HG03565 (cell line): ENCODE measurements around the gene HPSE2.
"Not testable (repeated sequence)": the region's sequence is repeated elsewhere in the genome, so short reads cannot be mapped to it uniquely, and the experiment has no call there.

ENCODE experiments used
- ATAC-seq: cut with Tn5 transposase; IDR thresholded peaks from one replicate; pipeline ENCODE4 v1.9.1; 2021; ENCODE audit warnings: mild to moderate bottlenecking, moderate library complexity; ENCODE audit not compliant: unreplicated experiment

Gene HPSE2

DNA sequence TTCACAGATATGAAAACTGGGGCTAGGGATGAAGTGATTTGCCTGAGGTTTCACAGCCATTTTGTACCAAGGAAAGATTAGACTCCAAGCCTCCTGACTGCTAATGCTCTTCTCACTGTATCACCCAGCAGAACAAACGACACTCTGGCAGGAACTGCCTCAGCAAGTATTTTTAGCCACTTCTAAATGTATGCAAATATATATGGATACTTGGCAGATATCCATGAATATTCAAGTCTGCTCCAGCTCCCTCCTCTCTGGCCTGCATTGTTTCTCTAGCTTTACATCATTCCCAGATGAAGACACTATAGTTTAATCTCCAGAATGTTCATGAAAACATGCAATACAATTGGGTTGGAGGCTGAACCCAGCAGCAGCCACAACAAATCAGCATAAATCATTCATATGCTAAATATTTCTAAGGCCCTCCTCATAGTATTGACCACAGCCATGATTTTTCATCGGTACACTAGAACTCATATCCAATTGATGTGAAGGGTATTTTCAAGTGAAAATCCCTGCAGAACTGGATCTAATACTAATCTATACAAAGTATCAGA lies 65.5 kb downstream of the HPSE2 start:
- no peak for ATAC-seq

DNA sequence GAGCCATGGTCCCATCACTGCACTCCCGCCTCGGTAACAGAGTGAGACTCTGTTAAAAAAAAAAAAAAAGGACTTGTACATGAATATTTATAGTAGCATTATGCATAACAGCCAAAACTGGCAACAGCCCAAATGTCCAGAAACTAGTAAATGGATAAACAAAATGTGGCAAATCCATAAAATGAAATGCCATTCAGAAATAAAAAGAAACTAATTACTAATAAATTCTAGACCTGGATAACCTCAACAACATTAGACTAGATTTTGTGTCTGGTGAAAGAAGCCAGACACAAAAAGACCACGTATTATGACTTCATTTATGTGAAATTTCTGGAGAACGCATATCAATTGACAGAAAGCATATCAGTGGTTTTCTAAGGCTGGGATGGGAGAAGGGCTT lies 74.5 kb downstream of the HPSE2 start:
- no peak for ATAC-seq

DNA sequence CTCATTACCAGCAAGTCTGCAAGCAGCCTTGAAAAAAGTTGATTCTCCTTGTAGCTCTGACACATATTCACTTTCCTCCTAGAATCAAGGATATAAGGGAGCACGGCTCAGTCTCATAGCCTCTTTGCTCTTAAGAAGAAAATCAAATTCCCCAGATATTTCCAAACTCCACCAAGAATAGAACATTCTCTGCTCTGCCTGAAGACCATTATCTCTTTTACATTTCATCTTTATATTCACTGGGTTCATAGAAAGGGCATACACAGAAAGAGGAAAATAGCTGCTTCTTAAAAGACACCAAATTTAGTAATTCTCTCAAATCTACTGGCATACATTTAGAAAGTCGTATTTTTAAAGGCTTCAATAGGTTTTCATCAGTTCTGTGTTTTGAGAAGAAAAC lies 92.0 kb downstream of the HPSE2 start:
- no peak for ATAC-seq

DNA sequence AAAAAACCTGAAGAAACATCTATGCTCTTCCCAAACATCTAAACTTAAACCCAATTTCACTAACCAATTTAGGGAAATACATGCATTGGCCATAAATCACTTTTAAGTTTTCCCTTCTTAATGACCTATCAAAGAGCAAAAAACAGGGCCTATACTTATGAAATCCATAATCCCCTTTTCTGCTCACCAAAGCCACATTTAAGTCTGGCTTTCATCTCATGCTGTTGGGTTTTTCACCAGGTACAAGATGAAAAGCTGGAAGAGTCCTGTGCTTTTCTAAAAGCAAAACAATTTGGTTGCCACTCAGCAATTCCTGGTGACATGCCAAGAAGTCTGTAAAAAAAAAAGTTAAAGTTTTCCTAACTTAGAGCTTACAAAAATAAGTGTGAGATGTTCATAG lies 92.6 kb downstream of the HPSE2 start:
- no peak for ATAC-seq

DNA sequence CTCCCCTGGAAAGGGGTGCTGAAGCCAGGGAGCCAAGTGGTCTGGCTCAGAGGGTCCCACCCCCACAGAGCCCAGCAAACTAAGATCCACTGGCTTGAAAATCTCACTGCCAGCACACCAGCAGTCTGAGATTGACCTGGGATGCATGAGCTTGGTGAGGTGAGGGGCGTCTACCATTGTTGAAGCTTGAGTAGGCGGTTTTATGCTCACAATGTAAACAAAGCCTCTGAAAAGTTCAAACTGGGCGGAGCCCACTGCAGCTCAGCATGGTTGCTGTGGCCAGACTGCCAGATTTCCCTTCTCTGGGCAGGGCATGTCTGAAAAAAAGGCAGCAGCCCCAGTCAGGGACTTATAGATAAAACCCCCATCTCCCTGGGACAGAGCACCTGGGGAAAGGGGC lies 102.8 kb downstream of the HPSE2 start:
- not testable (repeated sequence) for ATAC-seq

DNA sequence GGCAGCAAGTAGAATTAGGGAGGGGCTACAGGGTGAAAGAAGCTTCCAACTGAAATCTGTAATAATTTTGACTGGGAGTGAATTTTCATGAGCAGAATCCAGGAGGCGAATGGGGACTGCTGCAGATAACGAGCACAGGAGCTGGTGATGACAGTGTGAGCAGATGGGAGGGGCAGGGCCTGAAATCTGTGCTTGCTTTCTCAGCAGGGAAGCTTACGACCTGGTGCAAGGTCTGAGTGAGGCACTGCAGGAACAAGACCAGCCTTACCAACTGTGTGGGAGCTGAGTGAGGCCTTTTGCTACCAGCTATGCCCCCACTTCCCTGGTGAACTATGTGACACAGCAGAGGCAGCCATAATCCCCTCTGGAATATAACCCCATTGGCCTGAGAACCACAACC lies 109.8 kb downstream of the HPSE2 start:
- ATAC-seq = no peak

DNA sequence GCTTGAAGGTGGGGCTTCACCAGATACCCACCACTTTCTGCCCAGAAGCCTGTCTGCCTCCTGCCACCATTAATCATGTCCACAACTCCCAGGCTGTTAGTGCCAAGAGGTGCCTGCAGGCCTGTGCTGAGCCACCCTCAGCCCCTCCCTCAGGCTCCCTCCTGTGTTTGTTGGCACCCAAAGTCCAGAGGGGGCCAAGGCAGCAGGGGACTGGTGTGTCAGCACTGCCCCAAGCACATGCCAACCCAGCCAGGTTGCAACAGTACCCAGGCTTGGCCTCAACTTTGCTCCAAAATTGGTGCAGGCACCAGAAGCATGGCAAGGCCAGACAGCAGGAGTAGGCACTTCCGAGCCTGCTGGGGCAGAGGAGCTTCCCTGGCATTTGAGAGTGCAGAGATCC lies 111.3 kb downstream of the HPSE2 start:
- no peak for ATAC-seq

DNA sequence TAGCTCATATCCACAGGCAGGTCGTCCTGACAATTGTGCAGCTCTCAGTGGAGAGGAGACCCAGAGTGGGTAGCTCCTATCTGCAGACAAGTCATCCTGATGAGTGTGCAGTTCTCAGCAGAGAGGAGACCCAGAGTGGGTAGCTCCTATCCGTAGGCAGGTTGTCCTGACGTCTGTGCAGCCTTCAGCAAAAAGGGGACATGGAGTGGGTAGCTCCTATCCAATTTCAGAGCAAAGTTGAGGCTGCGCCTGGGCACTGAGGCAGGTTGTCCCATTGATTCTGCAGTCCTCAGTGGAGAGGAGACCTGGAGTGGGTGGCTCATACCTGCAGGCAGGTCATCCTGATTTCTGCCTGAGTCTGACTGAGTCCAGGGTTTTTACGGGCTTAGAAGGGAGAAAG lies 111.8 kb downstream of the HPSE2 start:
- ATAC-seq = no peak

DNA sequence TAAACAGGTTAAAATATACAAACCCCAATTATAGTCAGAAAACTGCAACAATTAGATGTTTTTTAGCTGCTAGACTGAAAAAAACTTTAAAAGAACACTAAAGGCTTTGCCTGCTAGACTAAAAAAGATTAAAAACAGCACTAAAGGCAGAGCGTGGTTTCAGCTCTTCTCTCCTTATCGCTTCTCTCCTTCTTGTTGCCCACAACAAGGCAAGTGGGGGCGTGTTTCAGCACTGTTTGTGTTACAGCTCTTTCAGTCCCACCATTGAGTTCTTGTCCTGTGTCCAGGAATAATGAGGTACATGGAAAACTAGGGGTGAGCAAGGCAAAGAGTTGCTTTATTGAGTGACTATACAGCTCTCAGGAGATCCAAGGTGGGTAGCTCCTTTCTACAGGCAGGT lies 112.3 kb downstream of the HPSE2 start:
- no peak for ATAC-seq

DNA sequence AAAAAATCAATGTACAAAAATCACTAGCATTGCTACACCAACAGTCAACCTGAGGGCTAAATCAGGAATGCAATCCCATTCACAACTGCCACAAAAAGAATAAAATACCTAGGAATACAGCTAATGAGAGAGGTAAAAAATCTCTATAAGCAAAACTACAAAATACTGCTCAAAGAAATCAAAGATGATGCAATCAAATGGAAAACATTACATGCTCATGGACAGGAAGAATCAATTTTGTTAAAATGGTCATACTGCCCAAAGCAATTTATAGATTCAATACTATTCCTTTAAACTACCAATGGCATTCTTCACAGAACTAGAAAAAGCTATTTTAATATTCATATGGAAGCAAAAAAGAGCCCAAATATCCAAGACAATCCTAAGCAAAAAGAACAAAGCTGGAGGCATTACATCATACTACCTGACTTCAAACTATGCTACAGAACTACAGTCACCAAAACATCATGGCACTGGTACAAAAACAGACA lies 116.3 kb downstream of the HPSE2 start:
- no peak for ATAC-seq

DNA sequence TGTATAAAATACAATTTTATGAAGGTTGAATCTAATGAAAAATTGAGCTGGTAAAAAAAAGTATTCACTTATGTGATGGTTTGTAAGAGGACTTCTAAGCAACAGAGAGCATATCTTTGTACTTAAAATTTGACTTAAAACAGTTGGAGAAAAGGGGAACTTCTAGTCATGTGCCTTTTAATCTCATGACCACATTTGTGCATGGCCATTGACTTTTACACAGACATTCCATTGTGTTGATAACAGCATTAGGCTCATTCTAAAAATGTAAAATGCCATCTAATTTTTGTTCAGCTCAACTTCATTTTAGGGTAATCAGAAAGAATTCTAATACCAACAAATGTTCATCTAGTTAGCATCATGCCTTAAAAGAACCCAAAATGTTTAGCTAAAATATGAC lies 119.9 kb downstream of the HPSE2 start:
- ATAC-seq = no peak

DNA sequence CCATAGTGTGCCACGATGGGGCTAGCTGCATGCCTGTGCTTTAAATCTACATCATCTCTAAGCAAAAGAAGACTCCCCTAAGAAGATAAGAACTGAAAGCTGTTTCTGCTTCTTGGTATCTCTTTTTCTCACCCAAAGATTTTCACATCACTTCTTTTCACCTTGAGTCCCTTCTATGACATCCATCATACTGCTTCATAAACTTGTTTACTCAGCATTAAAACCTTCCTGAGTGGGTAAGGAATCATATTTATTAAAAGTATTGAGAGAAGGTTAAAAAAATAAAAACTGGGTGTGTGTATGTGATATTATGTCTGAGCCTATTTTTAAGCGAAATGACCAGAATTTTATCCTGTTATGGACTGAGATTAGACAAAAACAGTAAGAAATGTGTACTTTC lies 150.3 kb downstream of the HPSE2 start:
- no peak for ATAC-seq

DNA sequence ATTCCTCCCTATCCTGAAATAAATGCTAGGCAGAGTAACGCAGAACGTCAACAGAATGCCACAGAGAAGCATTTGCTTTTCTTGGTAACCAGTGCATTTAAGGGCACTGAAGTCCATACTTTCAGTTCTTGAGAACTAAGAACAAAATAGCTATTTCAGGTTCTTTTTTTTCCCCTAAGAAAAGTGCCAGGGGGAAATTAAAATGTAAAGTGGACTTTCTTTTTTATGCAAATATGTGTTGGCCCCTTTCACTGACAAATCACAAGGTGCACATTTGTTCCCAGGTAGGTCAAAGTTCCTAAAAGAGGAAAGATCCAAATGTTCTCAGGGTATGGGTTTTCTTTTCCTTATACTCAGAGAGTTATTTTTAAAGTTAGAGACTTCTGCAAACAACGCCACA lies 151.5 kb downstream of the HPSE2 start:
- no peak for ATAC-seq

DNA sequence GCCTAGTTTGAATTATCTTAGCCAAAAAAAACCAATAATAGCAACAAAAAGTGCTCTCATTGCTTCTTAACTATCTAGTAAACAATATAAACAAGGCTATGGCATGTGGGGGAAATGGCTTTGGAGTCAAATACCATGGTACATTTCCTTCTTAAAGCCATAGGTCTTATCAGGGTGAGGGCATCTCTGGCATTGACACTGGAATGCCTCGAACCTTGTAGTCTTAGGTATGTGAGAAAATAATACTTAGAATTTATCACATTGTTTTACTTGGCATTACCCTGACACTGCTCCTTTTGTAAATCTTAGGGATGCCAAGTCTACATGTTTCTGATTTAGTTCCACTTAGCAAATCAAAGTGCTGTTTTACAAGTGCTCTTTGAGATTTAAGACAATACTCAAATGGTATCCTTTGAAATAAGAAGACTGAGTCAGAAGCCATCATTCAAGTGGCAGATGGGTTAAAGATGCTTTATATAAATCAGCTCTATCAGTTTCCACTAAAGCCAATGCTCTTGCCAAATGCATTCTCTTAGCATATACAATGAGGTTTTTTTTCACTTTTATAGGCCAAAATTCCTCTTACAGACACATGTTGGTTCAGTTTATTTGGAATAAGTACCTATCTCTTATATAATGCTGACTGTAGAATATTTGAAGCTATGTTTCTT lies 155.2 kb downstream of the HPSE2 start:
- ATAC-seq = no peak

DNA sequence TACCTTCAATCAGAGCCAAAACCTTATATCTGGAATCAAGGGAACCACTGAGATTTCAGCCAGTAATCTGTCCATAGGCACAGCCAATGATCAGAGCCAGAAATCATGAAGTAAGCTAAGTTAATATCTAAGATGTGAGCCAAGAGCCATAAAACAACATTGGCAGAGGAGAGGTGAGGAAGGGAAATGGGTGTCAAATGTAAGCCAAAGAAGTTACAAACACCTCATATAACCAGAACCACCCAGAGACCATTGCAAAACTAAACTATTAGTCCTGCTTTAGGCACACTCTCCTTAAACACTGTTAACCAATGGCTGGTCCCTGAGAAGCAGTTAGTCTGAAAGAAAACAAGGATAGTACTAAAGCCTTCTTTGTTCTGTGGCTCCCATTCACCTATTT lies 173.1 kb downstream of the HPSE2 start:
- ATAC-seq = no peak

DNA sequence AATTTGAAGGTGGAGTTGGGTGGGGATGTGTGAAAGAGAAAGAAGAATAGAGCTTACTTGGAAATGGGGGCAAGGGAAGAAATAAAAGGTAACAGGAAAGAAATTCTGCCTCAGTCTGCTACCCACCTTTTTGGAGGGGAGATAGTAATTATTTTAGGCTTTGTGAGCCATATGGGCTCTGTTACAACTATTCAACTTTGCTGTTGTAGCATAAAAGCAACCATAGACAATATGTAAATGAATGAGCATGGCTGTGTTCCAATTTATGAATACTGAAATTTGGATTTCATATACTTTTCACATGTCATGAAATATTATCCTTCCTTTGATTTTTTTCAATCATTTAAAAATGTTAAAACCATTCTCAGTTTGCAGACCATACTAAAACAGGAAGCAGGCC lies 176.9 kb downstream of the HPSE2 start:
- ATAC-seq = no peak

DNA sequence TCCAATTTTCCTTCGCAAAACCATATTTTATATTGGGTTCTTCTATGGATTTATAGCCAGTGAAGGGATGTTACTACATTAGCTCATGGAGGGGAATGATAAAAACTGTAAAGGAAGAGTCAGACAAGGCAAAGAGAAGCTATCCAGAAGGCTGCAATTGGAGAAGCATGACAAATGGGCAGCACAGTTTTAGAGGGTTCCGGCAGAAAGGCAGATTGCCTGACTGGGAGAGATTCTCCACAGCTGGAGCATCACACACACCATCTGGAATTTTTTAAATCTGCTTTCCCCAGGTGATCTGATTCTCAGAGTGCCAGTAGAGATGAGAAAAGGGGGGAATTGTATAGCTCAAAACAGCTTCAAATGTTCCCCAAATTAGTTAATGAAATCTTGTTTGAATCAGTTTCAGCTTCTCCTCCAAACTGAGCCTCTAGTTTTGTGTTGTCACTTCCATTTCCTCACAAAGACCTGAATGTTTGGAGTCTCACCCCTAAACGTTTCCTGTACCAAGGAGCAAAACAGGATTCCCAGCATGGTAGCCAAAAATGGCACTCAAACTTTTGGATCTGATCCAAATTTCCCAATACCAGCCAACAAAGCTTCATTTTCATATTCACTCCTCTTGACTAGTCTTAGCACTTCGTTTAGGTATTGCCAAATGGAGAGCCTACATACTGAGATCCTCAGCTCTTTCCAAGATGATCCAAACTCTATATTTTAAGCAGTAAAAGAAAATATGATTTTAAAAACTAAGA lies 177.5 kb downstream of the HPSE2 start:
- no peak for ATAC-seq

DNA sequence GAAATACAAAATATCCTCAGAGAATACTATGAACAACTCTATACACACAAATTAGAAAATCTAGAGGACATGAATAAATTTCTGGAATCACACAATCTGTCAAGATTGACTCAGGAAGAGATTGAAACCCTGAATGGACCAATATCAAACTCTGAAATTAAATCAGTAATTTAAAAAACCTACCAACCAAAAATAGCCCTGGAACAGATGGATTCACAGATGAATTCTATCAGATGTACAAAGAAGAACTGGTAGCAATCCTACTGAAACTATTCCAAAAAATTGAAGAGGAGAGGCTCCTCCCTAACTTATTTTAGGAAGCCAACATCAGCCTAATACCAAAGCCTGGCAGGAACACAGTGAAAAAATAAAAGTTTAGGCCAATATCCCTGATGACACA lies 190.0 kb downstream of the HPSE2 start:
- ATAC-seq = no peak

DNA sequence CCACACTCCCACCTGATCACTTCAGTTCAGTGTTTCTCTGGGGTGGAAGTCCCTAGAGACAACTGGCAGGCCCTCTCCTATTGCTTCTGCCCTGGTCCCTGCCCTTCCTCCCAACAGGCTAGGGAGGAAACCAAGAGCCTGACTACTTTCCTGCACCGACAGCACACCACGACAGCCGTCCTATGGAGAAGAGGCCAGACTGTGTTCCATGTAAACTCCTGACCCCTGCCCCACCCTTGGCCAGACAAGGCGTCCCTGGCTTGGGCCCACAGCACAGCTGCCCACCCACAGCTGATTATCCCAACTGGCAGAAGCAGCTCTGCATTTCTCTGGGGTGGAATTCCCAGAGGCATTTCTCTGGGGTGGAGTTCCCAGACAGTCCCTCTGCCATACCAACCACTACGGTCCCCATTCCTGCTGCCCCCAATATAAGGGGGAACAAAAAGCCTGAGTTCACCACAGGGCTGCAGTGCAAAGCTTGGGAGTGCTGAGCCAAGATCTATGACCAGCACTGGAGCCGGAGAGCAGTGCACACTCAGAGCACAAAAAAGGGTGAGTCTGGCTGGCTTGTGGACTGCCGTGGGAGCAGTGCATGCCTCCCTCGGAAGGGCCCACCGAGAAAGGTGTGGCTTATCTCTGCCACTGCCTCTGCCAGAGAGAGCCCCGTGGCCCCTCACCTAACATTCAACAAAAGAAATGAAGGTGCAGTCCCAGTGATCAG lies 193.4 kb downstream of the HPSE2 start:
- ATAC-seq = no peak

DNA sequence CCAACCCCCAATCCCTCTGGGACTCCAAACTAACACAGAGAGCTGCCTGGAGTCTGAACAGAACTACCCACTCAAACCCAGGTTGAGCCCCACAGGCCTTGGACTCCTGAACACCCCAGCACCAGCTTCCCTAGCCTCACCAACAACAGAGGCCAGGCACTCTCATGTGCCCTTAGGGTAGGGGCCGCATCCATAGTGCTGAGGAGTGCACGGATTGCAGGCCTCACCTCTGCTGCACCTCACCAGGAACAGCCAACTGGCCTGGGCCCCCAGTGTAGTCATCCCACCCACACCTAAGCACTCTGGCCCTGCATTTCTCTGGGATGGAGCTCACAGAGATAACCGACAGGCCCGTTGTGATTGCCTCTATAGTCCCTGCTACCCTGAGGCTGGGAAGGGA lies 194.2 kb downstream of the HPSE2 start:
- no peak for ATAC-seq

DNA sequence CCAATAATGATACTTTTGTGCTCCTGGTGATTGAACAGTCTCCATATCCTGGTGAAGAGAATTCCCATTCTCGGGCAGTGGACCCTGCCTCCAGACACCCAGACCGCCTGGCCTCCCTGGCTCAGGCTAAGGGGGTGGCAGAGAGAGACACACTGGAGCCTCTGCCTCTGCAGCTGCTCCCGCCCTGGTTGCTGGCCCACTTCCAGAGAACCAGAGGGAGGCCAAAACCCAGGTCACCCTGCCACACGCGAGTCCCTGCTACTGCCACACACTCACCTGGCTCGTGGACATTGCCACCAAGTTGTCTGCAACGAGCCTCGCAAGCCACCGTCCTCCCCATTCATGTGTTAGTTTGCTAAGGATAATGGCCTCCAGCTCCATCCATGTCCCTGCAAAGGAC lies 221.8 kb downstream of the HPSE2 start:
- no peak for ATAC-seq

DNA sequence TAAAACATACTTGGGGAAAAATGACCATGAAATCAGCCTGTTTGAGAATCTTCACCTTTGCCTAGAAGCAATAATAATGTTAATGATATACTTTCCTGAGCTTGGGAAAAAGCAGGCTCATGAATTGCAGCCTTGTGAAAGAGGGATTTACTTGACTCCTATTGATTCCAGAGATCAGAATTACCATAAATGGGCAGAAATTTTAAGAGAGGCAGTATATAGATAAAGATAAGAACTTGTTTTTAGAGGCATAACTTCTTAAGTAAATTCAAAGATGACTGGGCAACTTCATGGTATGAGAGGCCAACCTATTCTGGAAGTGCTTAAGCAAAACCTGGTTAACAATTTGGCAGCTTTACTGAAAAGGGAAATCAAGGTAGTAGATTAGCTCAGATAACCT lies 225.4 kb downstream of the HPSE2 start:
- ATAC-seq = no peak
